Measurements from ENCODE around the gene PRPF18.

DNA sequence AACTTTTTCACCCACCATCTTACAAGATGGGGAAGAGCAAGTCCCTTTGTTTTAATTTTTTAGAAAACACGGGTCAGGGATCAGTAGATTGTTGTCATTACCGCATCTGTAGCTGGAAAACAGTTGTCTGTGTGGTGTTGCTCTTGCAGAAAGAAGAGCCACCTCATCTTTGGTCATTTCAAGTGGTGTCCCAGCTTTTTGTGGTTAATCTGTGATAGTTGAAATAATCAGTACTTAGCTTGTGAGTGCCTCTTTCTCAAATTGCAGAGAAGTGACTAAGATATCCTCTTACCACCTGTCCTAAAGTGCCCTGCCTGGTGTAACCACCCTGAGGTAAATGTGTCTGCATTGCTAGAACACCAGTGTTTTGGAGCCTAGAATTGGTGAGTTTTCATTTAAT lies 5.5 kb downstream of the PRPF18 start:
- TF ChIP-seq, protein P1, sequence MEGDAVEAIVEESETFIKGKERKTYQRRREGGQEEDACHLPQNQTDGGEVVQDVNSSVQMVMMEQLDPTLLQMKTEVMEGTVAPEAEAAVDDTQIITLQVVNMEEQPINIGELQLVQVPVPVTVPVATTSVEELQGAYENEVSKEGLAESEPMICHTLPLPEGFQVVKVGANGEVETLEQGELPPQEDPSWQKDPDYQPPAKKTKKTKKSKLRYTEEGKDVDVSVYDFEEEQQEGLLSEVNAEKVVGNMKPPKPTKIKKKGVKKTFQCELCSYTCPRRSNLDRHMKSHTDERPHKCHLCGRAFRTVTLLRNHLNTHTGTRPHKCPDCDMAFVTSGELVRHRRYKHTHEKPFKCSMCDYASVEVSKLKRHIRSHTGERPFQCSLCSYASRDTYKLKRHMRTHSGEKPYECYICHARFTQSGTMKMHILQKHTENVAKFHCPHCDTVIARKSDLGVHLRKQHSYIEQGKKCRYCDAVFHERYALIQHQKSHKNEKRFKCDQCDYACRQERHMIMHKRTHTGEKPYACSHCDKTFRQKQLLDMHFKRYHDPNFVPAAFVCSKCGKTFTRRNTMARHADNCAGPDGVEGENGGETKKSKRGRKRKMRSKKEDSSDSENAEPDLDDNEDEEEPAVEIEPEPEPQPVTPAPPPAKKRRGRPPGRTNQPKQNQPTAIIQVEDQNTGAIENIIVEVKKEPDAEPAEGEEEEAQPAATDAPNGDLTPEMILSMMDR (conservative IDR thresholded peaks at IDR 0.05) = no peak
- no peak for TF ChIP-seq EZH2 (IDR thresholded peaks at IDR 0.05; ENCODE audit: low read depth)

Measured in PC-9 (cell line).